ENCODE measurements around the gene IL17F.

- TF ChIP-seq EZH2 (IDR thresholded peaks at IDR 0.05; ENCODE audit: borderline replicate concordance, insufficient read depth, low read length, poor library complexity, severe bottlenecking), result no peak
- TF ChIP-seq, protein P1, sequence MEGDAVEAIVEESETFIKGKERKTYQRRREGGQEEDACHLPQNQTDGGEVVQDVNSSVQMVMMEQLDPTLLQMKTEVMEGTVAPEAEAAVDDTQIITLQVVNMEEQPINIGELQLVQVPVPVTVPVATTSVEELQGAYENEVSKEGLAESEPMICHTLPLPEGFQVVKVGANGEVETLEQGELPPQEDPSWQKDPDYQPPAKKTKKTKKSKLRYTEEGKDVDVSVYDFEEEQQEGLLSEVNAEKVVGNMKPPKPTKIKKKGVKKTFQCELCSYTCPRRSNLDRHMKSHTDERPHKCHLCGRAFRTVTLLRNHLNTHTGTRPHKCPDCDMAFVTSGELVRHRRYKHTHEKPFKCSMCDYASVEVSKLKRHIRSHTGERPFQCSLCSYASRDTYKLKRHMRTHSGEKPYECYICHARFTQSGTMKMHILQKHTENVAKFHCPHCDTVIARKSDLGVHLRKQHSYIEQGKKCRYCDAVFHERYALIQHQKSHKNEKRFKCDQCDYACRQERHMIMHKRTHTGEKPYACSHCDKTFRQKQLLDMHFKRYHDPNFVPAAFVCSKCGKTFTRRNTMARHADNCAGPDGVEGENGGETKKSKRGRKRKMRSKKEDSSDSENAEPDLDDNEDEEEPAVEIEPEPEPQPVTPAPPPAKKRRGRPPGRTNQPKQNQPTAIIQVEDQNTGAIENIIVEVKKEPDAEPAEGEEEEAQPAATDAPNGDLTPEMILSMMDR (IDR thresholded peaks at IDR 0.05; ENCODE audit: poor library complexity, severe bottlenecking), result no peak
- TF ChIP-seq POLR2AphosphoS5 (IDR thresholded peaks at IDR 0.05), result no peak
- TF ChIP-seq, protein P2, sequence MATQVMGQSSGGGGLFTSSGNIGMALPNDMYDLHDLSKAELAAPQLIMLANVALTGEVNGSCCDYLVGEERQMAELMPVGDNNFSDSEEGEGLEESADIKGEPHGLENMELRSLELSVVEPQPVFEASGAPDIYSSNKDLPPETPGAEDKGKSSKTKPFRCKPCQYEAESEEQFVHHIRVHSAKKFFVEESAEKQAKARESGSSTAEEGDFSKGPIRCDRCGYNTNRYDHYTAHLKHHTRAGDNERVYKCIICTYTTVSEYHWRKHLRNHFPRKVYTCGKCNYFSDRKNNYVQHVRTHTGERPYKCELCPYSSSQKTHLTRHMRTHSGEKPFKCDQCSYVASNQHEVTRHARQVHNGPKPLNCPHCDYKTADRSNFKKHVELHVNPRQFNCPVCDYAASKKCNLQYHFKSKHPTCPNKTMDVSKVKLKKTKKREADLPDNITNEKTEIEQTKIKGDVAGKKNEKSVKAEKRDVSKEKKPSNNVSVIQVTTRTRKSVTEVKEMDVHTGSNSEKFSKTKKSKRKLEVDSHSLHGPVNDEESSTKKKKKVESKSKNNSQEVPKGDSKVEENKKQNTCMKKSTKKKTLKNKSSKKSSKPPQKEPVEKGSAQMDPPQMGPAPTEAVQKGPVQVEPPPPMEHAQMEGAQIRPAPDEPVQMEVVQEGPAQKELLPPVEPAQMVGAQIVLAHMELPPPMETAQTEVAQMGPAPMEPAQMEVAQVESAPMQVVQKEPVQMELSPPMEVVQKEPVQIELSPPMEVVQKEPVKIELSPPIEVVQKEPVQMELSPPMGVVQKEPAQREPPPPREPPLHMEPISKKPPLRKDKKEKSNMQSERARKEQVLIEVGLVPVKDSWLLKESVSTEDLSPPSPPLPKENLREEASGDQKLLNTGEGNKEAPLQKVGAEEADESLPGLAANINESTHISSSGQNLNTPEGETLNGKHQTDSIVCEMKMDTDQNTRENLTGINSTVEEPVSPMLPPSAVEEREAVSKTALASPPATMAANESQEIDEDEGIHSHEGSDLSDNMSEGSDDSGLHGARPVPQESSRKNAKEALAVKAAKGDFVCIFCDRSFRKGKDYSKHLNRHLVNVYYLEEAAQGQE (IDR thresholded peaks at IDR 0.05; ENCODE audit: borderline replicate concordance), result no peak
- no peak for TF ChIP-seq SMC3 (conservative IDR thresholded peaks at IDR 0.05; ENCODE audit: poor library complexity)
- TF ChIP-seq EP300 (conservative IDR thresholded peaks at IDR 0.05; ENCODE audit: poor library complexity, severe bottlenecking), result no peak
- TF ChIP-seq MXI1 (conservative IDR thresholded peaks at IDR 0.05; ENCODE audit: poor library complexity, severe bottlenecking), result no peak
- TF ChIP-seq RAD21 (conservative IDR thresholded peaks at IDR 0.05), result no peak
- TF ChIP-seq TAF1 (IDR thresholded peaks at IDR 0.05; ENCODE audit: low read depth), result no peak
Measured at GRCh38 chr6:52195886-52196285, 48.4 kb downstream of the IL17F start.

Measured in neural cell (in vitro differentiated cells).